ENCODE measurements around the gene POLR1C.
A peak's percentile ranks its signal among the peaks of the same experiment; 100 is the strongest.
"Not testable (repeated sequence)": the region's sequence is repeated elsewhere in the genome, so short reads cannot be mapped to it uniquely, and the experiment has no call there.

Gene POLR1C

DNA sequence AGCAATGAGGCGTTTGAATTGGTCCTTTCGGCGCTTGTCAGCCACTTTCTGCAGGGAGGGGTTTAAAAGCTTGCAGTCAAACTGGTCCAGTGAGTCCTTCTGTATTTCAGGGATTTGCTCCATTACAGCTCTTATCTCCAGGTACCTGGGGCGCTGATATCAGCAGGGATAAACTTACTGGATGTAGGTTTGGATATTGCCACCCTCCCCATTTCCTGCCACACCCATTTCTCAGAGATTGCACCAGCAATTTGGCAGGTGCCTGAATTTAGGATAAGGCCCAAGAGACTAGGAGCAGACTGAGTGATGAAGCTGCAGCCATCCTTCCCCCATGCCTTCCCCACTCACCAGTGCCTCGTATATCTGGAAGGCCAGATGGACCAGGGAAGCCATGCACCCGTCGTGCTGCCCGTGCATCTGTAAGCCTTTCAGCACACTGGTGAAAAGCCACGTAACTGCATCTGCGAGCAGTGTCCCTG, 7.6 kb downstream of the POLR1C start:
- TF ChIP-seq, protein P1, sequence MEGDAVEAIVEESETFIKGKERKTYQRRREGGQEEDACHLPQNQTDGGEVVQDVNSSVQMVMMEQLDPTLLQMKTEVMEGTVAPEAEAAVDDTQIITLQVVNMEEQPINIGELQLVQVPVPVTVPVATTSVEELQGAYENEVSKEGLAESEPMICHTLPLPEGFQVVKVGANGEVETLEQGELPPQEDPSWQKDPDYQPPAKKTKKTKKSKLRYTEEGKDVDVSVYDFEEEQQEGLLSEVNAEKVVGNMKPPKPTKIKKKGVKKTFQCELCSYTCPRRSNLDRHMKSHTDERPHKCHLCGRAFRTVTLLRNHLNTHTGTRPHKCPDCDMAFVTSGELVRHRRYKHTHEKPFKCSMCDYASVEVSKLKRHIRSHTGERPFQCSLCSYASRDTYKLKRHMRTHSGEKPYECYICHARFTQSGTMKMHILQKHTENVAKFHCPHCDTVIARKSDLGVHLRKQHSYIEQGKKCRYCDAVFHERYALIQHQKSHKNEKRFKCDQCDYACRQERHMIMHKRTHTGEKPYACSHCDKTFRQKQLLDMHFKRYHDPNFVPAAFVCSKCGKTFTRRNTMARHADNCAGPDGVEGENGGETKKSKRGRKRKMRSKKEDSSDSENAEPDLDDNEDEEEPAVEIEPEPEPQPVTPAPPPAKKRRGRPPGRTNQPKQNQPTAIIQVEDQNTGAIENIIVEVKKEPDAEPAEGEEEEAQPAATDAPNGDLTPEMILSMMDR (conservative IDR thresholded peaks at IDR 0.05): no peak
- H3K27ac ChIP-seq: peak overlapping the region; percentile 79

DNA sequence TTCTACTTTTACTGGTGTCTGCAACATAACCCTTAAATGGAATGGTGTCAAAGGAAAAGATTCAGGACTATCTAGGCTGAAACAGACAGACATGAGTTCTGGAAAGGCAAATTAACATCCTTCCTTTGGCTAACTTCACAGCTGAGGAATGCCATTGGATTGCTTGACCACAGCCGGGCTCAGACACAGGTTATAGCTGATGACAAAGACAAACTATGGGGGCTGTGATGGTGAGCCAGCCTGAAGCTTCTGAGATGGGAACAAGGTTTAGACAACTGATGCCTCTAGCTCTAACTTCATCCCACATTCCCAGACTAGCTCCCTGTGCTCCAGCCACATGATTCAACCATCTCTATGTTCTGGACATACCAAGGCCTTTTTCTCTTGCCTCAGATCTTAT, 15.3 kb downstream of the POLR1C start:
- H3K27ac ChIP-seq: no peak overlapping the region
- TF ChIP-seq, protein P1 (conservative IDR thresholded peaks at IDR 0.05): no peak

DNA sequence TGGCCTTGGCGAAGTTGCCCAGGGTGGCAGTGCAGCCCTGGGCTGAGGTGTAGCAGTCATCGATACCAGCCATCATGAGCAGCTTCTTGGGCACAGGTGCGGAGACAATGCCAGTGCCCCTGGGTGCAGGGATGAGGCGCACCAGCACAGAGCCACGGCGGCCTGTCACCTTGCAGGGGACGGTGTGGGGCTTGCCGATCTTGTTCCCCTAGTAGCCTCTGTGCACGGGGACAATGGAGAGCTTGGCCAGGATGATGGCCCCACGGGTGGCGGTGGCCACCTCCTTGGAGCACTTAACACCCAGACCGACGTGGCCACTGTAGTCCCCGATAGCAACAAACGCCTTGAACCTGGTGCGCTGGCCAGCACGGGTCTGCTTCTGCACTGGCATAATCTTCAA, 22.1 kb downstream of the POLR1C start:
- not testable (repeated sequence) for H3K27ac ChIP-seq

DNA sequence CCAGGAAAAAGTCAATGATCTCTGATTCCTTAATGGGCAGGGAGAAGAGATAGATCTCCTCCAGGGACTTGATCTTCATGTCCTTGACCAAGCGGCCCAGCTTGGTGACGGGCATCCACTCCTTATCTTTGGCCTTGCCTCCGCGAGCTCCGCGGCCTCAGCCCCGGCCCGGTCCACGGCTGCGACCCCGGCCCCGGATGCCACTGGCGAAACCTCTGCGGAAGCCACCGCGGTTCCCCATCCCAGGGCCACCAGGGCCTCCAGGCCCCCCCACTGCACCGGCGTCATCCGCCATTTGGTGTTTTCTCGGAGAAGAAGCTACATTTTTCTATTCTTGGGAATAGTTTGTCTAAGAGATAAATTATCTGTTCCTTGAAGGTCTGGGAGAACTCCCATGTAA, 22.5 kb downstream of the POLR1C start:
- not testable (repeated sequence) for H3K27ac ChIP-seq

DNA sequence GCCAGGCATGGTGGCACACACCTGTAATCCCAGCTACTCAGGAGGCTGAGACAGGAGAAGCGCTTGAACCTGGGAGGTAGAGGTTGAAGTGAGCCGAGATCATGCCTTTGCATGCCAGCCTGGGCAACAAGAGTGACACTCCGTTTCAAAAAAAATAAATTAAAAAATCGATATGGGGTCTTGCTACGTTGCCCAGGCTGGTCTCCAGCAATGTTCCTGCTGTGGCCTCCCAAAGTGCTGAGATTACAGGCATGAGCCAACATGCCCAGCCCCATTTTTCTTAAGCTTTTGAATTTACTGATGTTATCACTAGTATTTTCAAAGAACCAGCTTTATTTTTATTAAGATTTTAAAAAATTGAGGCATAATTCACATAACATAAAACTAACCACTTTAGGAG, 23.6 kb downstream of the POLR1C start:
- TF ChIP-seq, protein P1 (conservative IDR thresholded peaks at IDR 0.05): no peak
- no peak overlapping the region for H3K27ac ChIP-seq

DNA sequence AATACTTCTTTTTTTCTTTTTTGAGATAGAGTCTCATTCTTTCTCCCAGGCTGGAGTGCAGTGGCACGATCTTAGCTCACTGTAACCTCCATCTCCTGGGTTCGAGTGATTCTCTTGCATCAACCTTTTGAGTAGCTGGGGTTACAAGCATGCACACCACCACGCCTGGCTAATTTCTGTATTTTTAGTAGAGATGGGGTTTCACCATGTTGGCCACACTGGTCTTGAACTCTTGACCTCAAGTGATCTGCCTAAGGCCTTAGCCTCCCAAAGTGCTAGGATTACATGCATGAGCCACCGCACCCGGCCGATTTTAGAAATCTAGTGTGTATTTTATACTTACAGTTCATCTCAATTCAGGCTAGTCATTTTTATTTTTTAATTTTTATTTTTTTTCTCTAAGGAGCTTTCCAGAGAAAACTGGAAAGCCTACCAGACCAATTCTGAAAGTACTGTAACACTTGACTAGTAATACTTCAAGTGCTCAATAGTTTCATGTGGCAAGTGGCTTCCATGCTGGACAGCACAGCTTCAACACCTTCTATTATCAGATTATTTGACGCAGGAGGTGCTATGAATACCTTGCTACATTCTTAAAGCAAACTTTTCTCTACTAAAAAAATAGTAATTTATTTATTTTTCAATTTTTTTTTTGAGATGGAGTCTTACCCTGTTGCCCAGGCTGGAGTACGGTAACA, 25.0 kb downstream of the POLR1C start:
- no peak overlapping the region for H3K27ac ChIP-seq
- TF ChIP-seq, protein P1 (conservative IDR thresholded peaks at IDR 0.05): no peak

DNA sequence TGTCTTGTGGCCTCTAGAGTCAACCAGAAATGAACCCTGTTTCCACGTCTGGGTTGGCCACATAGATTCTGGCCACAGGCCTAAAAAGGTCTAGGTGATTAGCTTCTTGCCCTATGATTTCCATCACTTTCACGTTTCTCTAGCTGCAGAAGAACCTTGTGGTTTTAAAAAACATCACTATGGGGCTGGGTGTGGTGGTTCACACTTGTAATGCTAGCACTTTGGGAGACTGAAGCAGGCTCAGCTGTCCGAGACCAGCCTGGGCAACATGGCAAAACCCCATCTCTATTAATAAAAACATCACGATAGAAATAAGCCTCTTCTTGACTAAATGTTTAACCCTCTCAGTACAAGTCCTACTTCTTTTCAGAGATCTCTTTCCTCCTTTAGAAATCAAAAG, 27.6 kb downstream of the POLR1C start:
- TF ChIP-seq, protein P1 (conservative IDR thresholded peaks at IDR 0.05): no peak

DNA sequence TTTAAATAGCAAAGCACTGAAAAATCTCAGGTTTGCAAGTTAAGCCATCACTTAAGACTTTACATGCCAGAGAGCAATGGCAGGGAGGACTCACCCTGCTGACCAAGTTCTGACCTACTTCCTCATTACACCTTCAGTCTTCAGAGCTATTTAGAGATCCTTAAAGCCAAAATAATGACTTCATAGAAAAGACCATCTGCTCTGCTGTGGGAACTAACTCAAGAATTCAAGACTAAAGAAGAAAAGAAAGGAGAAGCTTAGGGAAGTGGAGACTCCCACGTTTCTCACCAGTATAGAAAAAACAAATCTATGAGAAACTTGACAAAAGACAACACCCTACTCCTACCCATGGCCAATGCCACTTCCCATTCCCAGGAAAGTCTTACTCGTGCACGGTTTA, 30.3 kb downstream of the POLR1C start:
- TF ChIP-seq, protein P1 (conservative IDR thresholded peaks at IDR 0.05): no peak
- no peak overlapping the region for H3K27ac ChIP-seq

More for the DNA sequence above, 27.6 kb downstream of the POLR1C start:
- no peak overlapping the region for H3K27ac ChIP-seq

DNA sequence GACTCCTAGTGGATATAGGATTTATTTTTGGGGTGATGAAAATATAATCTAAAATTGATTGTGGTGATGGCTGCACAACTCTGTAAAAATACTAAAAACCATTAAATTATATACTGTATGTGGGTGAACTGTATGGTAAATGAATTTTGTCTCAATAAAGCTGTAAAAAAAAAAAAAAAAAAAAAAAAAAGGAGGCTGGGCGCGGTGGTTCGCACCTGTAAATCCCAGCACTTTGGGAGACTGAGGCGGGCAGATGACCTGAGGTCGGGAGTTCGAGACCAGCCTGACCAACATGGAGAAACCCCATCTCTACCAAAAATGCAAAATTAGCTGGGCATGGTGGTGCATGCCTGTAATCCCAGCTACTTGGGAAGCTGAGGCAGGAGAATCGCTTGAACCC, 40.7 kb downstream of the POLR1C start:
- not testable (repeated sequence) for H3K27ac ChIP-seq

Measured in VCaP (cell line).